Stomach smooth muscle (tissue), 2 donors: Measurements from ENCODE around the gene SEC61A2.
A peak's percentile ranks its signal among the peaks of the same experiment; 100 is the strongest.

Experiments
- H3K27ac ChIP-seq: one replicate; pipeline ENCODE4 v1.7.0; 2013; ENCODE audit warnings: mild to moderate bottlenecking, low read length, inconsistent platforms
- H3K27me3 ChIP-seq, 2 donors: one replicate each; pipeline ENCODE4 v1.7.0; 2013; ENCODE audit warnings: low read length in 2 of 2; ENCODE audit not compliant: insufficient read depth in 2 of 2, control insufficient read depth in 1 of 2
- H3K36me3 ChIP-seq, 2 donors: one replicate each; pipeline ENCODE4 v1.7.0; 2013; ENCODE audit warnings: low read length in 2 of 2; ENCODE audit not compliant: control insufficient read depth in 2 of 2, insufficient read depth in 2 of 2
- H3K4me1 ChIP-seq: one replicate; pipeline ENCODE4 v1.7.0; 2013; ENCODE audit warnings: low read length; ENCODE audit not compliant: control insufficient read depth, insufficient read depth
- H3K4me3 ChIP-seq, 2 donors: one replicate each; pipeline ENCODE4 v1.7.0; 2013; ENCODE audit warnings: low read length in 2 of 2
- H3K9ac ChIP-seq, 2 donors: one replicate each; pipeline ENCODE4 v1.7.0; 2013; ENCODE audit warnings: low read length in 2 of 2, mild to moderate bottlenecking in 1 of 2
- H3K9me3 ChIP-seq, 2 donors: one replicate each; pipeline ENCODE4 v1.7.0; 2013; ENCODE audit warnings: low read length in 2 of 2; ENCODE audit not compliant: control insufficient read depth in 2 of 2
- donor health status: healthy.
- donor health status: Pancreatic carcinoma.

Gene SEC61A2

GRCh38 chr10:12214763-12215218 lies 85.3 kb downstream of the SEC61A2 start:
- Histone ChIP-seq H3K9me3 (no peaks in the 10 kb centered on the region), H3K9ac (peak overlapping the region; percentile 1 to 35), H3K27me3 (no peaks in the 10 kb centered on the region), H3K4me1 (peaks cover 4% of the 10 kb centered on the region), H3K36me3 (peaks cover 20 to 24% of the 10 kb centered on the region in 2 donors), H3K27ac (peak overlapping the region; percentile 43), H3K4me3 (peak overlapping the region; percentile 54 to 57)
